A673 (cell line): ENCODE measurements around the gene DENND5B. TPM values are rescaled to one million over a fixed set of nuclear protein-coding genes. Genes with fewer than 3 reads are reported as not detected.
"Not testable (repeated sequence)": the region's sequence is repeated elsewhere in the genome, so short reads cannot be mapped to it uniquely, and the experiment has no call there.

Experiments
- BruUV-seq: library from RNA; stranded (reverse); fragments of 400-500 nt; replicated peaks from 2 replicates; lab custom pipeline; 2021; lab: Mats Ljungman, UMichigan
- CTCF ChIA-PET: fragments of 300-600 bp; sonication (Branson Sonifier 250); formaldehyde crosslinking; loops from one replicate; lab custom pipeline; 2022; ENCODE audit warnings: antibody characterized with exemption; lab: Charles Lee
- POLR2A ChIA-PET: fragments of 300-600 bp; sonication (Branson Sonifier 250); formaldehyde crosslinking; loops from one replicate; lab custom pipeline; 2022; ENCODE audit warnings: antibody characterized with exemption; ENCODE audit not compliant: low non-redundant PET; lab: Charles Lee
- DNase-seq: peaks from one replicate; pipeline ENCODE4 v3.0.0-alpha.2; 2015; ENCODE audit warnings: low spot score
- H3K27ac ChIP-seq: fragments of 200-600 bp; sonication (generic); 2 replicates; pipeline ENCODE4 v1.5.1; 2016; ENCODE audit warnings: mixed run types, low read depth, mild to moderate bottlenecking, mixed read lengths, antibody characterized with exemption, low read length; ENCODE audit not compliant: poor library complexity, severe bottlenecking
- H3K27me3 ChIP-seq: fragments of 200-600 bp; sonication (generic); replicated peaks from 2 replicates; pipeline ENCODE4 v1.6.1; 2017; ENCODE audit warnings: mixed run types, low read depth, mild to moderate bottlenecking, mixed read lengths, antibody characterized with exemption, low read length; ENCODE audit not compliant: insufficient read depth, poor library complexity
- H3K36me3 ChIP-seq: fragments of 200-600 bp; sonication (generic); 2 replicates; pipeline ENCODE4 v1.6.1; 2016; ENCODE audit warnings: mixed run types, mild to moderate bottlenecking, mixed read lengths, antibody characterized with exemption, low read length; ENCODE audit not compliant: insufficient read depth, poor library complexity, severe bottlenecking
- H3K4me1 ChIP-seq: fragments of 200-600 bp; sonication (generic); 2 replicates; pipeline ENCODE4 v1.6.1; 2017; ENCODE audit warnings: mixed run types, mild to moderate bottlenecking, mixed read lengths, antibody characterized with exemption, low read length; ENCODE audit not compliant: insufficient read depth, poor library complexity, severe bottlenecking
- H3K4me3 ChIP-seq: fragments of 200-600 bp; sonication (generic); 2 replicates; pipeline ENCODE4 v1.5.1; 2016; ENCODE audit warnings: low read depth, mixed run types, mild to moderate bottlenecking, mixed read lengths, low read length; ENCODE audit not compliant: poor library complexity, severe bottlenecking
- H3K9me3 ChIP-seq: fragments of 200-600 bp; sonication (generic); 2 replicates; pipeline ENCODE4 v1.6.1; 2016; ENCODE audit warnings: mixed run types, low read depth, mild to moderate bottlenecking, mixed read lengths, antibody characterized with exemption, low read length; ENCODE audit not compliant: poor library complexity, severe bottlenecking
- CTCF ChIP-seq: fragments of 300-800, 200-600 bp; sonication (generic); conservative IDR thresholded peaks from 2 replicates; pipeline ENCODE4 v1.5.1; 2017; ENCODE audit warnings: low read depth, mild to moderate bottlenecking, antibody characterized with exemption, low read length, moderate library complexity, mixed read lengths
- EZH2 ChIP-seq: fragments of 200-600 bp; sonication (generic); IDR thresholded peaks from 2 replicates; pipeline ENCODE4 v1.6.1; 2017; ENCODE audit warnings: borderline replicate concordance, low read depth, mild to moderate bottlenecking, mixed read lengths, antibody characterized with exemption, low read length; ENCODE audit not compliant: poor library complexity, severe bottlenecking
- intact Hi-C: fragments of 100-400 bp; cut with micrococcal nuclease; formaldehyde crosslinking; loops from one replicate; pipeline ENCODE4 v1.10.0; 2022; ENCODE audit not compliant: unreplicated experiment
- total RNA-seq: library from RNA; stranded (reverse); gene quantifications from 2 replicates; pipeline ENCODE4 v1.2.3, GENCODE V29; 2021

DENND5B gene
- total RNA-seq, 1 experiment from 2014 or later: 7.6 TPM

- Histone ChIP-seq H3K4me3 (no peak overlapping the region), H3K4me1 (no peaks in the 10 kb centered on the region), H3K27me3 (no peaks in the 10 kb centered on the region), H3K9me3 (no peaks in the 10 kb centered on the region), H3K27ac (no peak overlapping the region), H3K36me3 (no peaks in the 10 kb centered on the region)
- intact Hi-C loops: no loop called here
- ChIA-PET CTCF (no interaction called here), POLR2A (interaction anchor here (0.6 kb wide), 1 partner anchor 32 kb away, joined by 8 read pairs; the partner anchor contains the start of gene DENND5B)
- TF ChIP-seq EZH2 (no peak), CTCF (no peak)
- no TSS peak for BruUV-seq
- DNase-seq: no peak
These were observed 32.4 kb downstream of the DENND5B start for GRCh38 chr12:31558521-31558920.

- ChIA-PET CTCF (interaction anchor here (0.6 kb wide), 1 partner anchor 1197 kb away, joined by 3 read pairs; no protein-coding TSS in a partner anchor), POLR2A (no interaction called here)
- no TSS peak for BruUV-seq
- intact Hi-C loops: no loop called here
- Histone ChIP-seq H3K27me3 (no peaks in the 10 kb centered on the region), H3K36me3 (no peaks in the 10 kb centered on the region), H3K4me1 (no peaks in the 10 kb centered on the region), H3K27ac (no peak overlapping the region), H3K4me3 (no peak overlapping the region), H3K9me3 (no peaks in the 10 kb centered on the region)
- no peak for TF ChIP-seq CTCF
- no peak for TF ChIP-seq EZH2
- no peak for DNase-seq
These were observed 33.2 kb downstream of the DENND5B start for GRCh38 chr12:31557707-31558106.

- H3K27ac ChIP-seq, BruUV-seq, H3K36me3 ChIP-seq, H3K27me3 ChIP-seq, DNase-seq, H3K4me3 ChIP-seq, intact Hi-C loops, H3K9me3 ChIP-seq, H3K4me1 ChIP-seq, CTCF ChIA-PET, POLR2A ChIA-PET: not testable (repeated sequence)
These were observed 35.5 kb downstream of the DENND5B start for GRCh38 chr12:31555466-31555865.

GRCh38 chr12:31550590-31550989 is 40.3 kb downstream of the DENND5B start:
- H3K4me1 ChIP-seq, POLR2A ChIA-PET, H3K4me3 ChIP-seq, H3K27me3 ChIP-seq, CTCF ChIA-PET, intact Hi-C loops, BruUV-seq, H3K36me3 ChIP-seq, H3K27ac ChIP-seq, H3K9me3 ChIP-seq, DNase-seq: not testable (repeated sequence)
